HL-60 (cell line): ENCODE measurements around the gene GSTA3.

Source experiments
- CTCF ChIP-seq: IDR thresholded peaks from one replicate; pipeline ENCODE4 v1.5.1; 2011; ENCODE audit warnings: low read length, control low read depth, inconsistent platforms; ENCODE audit not compliant: insufficient read depth
- POLR2AphosphoS5 ChIP-seq: IDR thresholded peaks from 2 replicates; pipeline ENCODE4 v1.6.1; 2012; ENCODE audit warnings: low read depth
- REST ChIP-seq: IDR thresholded peaks from 2 replicates; pipeline ENCODE4 v1.6.1; 2012; ENCODE audit warnings: low read depth; ENCODE audit not compliant: insufficient replicate concordance

GRCh38 chr6:52910091-52910490 lies 593 bp upstream of the GSTA3 start:
- TF ChIP-seq CTCF, result no peak
- no peak for TF ChIP-seq REST
- no peak for TF ChIP-seq POLR2AphosphoS5
